ENCODE data around the gene PHF13.
"Not testable (repeated sequence)": the region's sequence is repeated elsewhere in the genome, so short reads cannot be mapped to it uniquely, and the experiment has no call there.

PHF13 gene

DNA sequence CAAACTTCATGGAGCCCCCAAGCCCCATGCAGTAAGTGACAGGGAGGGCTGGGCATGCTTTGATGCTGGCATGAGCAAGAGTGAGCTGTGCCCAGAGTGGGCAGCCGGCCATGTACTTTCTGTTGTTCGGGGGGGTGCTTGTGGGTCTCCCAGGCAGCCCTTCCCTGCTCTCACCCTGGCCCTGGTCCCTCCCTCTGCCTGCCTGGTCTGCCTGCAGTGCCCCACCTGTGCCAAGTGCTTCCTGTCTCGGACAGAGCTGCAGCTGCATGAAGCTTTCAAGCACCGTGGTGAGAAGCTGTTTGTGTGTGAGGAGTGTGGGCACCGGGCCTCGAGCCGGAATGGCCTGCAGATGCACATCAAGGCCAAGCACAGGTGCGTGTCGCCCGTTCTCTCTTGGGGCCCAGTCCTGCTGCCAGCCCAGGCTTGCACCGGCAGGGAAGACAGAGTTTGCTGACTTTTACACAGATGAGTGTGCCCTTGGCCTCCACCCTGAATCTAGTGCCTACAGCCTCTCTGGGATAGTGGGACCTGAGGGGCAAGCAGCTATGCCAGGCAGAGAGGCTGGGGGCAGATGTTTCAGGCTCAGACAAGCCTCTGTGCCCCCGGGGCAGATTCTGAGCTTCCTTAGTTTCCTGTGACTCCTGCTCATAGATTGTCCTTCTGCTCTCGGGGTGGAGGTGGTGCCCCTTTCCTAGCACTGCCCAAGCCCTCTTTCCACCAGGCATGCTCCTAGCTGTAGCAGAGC is 26.1 kb upstream of the PHF13 start:
- peak; percentile 69 to 74 for DNase-seq

DNA sequence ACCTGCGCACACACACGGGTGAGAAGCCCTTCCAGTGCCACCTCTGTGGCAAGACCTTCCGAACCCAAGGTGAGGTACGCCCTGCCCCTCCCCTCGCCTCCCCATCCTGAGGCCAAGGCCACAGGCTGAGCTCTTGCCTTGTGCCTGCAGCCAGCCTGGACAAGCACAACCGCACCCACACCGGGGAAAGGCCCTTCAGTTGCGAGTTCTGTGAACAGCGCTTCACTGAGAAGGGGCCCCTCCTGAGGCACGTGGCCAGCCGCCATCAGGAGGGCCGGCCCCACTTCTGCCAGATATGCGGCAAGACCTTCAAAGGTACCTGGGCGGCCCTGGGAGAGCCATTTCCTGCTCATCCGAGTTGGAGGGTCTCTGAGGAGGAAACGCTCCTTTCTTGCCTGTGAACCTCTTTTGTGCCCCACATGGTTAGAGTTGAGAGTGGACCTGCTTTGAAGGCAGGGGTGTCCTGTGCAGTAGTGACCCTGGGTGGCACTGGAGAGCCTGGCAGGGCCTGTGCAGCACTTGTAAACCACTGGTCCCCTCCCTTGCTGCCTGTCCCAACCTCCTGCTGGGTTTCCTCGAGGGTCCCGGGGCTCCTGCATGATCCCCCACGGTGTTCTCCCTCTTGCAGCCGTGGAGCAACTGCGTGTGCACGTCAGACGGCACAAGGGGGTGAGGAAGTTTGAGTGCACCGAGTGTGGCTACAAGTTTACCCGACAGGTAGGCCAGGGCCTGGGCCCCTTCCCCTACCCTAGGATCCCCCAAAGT is 25.2 kb upstream of the PHF13 start:
- no peak for DNase-seq

DNA sequence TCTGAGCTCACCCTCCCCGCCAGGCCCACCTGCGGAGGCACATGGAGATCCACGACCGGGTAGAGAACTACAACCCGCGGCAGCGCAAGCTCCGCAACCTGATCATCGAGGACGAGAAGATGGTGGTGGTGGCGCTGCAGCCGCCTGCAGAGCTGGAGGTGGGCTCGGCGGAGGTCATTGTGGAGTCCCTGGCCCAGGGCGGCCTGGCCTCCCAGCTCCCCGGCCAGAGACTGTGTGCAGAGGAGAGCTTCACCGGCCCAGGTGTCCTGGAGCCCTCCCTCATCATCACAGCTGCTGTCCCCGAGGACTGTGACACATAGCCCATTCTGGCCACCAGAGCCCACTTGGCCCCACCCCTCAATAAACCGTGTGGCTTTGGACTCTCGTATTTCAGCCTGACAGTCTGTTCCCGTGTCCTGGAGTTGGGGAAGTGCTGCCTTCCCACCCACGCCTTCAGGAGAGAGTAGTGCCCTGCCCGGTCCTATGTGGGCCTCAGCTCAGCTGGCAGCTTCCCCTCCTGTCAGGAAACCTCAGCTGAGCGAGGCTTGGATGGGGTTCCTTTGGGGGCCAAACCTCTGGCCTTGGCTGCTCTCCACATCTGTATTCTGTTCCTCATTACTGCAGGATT is 24.5 kb upstream of the PHF13 start:
- no peak for DNase-seq

DNA sequence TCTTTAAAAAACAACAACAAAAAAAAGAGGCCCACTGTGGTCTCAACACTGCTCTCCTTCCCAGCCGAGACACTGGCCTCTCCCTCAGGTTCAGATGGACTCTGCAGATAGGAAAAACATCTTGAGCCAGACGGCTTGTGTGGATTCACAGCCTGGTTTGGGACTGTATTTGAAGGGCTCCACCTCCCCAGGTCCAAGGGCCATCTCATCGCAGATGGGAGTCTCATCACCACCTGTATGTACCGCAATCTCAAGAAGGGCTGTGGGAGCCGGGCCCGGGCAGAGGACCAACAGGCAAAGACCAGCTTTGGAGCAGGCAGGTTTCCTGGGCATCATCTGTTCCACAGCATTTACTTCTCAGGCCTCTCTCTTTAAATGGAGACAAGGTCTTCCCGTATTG is 23.5 kb upstream of the PHF13 start:
- DNase-seq: no peak

DNA sequence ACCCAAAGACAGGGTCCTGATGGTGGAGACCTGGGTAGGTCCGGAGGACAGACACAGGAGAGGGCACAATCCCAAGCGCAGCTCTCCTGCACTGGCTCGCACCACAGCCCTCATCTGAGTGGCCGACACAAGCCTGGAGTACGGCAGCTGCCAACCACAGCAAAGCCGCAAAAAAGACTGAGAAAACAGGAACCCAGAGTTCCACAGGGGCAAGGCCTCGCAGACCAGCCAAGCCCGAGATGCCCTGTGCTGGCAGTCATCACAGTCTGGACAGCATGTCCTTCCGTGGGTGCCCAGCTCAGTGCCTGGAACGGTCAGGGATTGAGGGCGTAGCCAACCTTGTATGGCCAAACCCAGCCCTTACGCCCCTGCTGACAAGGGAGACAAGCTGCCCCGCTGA is 22.3 kb upstream of the PHF13 start:
- no peak for DNase-seq

DNA sequence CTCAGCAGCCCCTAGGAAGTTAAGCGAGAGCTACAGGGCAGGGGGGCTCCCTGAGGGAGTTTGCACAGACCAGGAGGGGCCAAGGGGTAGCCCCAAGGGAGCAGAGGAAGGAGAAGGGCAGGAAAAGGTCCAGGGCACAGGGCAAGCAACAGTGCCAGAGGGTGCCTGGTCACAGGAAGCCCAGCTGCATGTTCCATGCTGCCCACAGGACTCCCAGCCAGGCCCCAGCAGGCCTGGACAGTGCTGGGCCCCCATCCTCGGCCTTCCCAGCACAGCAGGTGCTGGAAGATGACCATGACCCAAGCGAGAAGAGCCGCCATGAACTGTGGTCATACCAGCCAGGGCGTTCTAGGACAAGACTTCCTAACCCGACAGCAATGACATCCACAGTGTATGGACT is 21.9 kb upstream of the PHF13 start:
- no peak for DNase-seq

- no peak for DNase-seq
Measured at GRCh38 chr1:6592441-6592840, 21.1 kb upstream of the PHF13 start.

GRCh38 chr1:6592865-6593593 is 20.5 kb upstream of the PHF13 start:
- DNase-seq: no peak

GRCh38 chr1:6593810-6594209 is 19.7 kb upstream of the PHF13 start:
- DNase-seq: no peak

DNA sequence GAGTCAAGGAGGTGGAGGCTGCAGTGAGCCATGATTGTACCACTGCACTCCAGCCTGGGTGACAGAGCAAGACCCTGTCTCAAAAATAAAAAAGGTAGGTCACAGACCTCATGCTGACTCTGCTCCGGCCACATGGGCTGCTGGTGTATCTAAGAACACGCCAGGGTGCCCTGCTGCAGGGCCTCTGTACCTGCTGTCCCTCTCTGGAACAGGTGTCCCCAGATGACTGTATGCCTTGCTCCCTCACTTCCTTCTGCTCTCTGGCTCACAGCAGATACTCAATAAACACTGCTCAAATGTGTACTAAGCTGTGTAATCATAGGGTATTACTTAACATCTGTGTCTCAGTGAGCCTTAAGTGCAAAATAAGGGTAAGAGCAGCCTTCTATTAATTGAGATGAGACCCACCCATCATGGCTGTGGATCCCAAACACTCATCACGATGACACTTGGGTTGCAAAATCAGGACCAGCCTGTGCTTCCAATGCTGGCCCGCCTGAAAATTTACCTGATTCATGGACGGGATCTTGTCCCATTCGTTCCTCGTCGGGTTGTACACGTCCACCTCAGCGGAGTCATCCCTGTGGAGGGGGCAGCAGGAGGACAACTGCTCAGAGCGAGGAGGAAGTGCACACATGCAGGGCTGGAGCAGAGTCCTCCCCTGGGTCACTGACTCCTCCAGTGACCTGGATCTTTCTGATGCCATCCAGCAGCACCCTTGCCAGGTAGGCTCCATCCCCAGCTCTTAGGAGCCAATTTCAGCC is 18.4 kb upstream of the PHF13 start:
- DNase-seq: no peak

GRCh38 chr1:6596351-6596750 is 17.2 kb upstream of the PHF13 start:
- DNase-seq: no peak

GRCh38 chr1:6596886-6597776 is 16.4 kb upstream of the PHF13 start:
- no peak for DNase-seq

GRCh38 chr1:6597777-6598131 is 15.8 kb upstream of the PHF13 start:
- no peak for DNase-seq

DNA sequence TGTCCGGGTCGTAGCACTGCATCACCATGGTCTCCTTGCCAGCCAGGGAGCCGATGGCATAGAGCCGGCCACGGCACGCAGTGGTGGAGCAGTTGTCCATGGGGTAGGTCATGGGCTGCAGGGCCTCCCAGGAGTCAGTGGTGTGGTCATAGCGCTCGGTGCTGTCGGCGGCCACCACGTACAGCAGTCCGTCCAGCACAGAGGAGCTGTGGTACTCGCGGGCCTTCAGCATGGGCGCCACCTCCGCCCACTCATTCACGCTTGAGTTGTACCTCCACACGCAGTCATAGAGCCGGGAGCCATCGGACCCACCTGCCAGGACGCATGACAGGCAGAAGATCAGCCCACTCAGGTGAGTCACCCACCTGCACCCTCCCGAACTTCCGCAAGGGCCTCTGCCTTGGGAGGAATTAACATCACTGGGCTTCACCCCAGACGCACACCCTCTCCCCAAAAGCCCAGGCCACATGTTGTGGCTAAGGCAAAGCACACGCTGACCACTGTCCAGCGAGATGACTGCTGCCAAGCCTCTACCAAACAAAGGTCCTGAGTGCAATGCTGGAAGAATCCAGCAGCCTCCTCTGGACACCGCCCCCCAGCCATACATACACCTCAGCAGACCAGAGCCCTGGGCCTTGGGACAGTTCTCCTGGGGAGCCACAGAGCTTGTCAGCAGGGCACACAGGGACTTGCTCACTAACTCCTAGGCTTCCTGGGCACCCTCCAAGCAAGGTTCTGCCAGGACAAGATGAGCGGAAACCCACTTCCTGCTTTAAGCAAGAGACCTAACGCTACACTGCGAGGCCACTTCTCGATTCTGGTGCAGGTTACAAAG is 14.2 kb upstream of the PHF13 start:
- no peak for DNase-seq

- not testable (repeated sequence) for DNase-seq
Measured at GRCh38 chr1:6599991-6600390, 13.5 kb upstream of the PHF13 start.

DNA sequence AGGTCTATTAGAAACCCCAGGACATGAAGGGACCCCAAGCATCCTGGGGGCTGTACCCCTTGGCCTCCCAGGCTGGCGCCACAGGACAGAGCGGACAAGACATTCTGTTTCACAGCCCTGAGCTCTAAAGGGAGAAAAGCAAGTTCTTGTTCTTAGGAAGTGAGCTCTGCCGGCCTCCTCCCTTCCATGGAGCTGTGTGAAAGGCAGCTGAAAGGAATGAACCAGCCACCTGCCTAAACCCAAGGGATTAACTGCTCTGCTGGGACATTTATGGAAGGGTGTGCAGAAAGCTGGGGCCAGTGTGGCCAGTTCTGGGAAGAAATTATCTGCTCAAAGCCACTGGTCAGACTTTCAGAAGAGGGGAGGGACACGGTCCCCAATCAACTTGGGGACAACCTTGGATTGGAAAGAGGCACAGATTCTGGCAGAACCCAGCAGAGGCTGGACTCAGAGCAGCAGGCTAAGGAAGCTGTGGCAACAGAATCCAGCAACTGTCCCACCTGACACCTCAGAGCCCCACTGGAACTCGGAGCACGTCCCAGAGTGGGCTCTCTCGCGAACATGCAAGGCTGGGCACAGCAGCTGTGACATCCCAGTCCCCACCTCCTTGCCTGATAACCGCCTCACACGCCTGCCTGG is 13.0 kb upstream of the PHF13 start:
- no peak for DNase-seq

GRCh38 chr1:6601049-6601922 is 12.2 kb upstream of the PHF13 start:
- peak; percentile 71 to 73 for DNase-seq

- peak in 1 of 2 donors; percentile 62 for DNase-seq
Measured at GRCh38 chr1:6601923-6602668, 11.4 kb upstream of the PHF13 start.

Measured in hippocampal formation (tissue), 2 donors.